Stimulated activated CD4-positive, alpha-beta T cell treated with anti-CD3 and anti-CD28 coated beads, Interleukin-4, amount 100 ng/mL, for 4 hours (primary cell): ENCODE results near the gene MYH9.
"Not testable (repeated sequence)": the region's sequence is repeated elsewhere in the genome, so short reads cannot be mapped to it uniquely, and the experiment has no call there.

ENCODE experiments used
- DNase-seq, 2 experiments: peaks; one replicate each; pipeline ENCODE4 v3.0.0-alpha.2; 2020

MYH9 gene

DNA sequence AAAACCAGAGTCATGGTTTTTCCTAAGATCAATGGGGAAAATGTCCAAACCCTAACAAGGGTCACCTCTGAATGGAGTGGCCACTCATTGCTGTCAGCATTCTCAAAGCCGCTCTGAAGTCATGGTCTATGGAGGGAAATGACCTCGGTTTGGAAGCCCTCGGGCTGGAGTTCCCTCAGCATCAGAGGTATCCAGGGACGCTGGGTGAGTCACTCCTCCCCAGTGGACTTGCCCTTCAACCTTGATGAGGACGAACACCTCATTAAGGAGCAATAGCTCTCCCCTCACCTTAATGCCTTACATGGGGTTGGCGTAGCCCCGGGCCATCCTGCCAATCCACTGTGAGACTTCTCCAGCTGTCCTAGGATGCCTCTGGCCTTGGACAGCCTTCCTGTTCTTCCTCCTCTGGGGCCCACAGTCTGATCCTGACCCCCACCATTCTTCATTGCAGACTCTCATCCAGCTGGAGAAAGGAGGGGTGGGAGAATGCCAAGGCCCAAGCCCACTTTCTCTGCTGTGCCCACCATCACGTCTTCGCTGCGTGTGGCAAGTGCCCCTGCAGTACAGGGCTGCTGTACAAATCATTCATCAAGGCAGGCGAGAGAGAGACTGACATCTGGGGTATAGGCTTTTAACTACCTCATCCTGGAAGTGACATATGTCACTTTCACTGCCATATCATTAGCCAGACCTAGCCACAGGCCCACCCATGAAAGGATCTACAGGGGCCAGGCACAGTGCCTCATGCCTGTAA lies 25.4 kb upstream of the MYH9 start:
- no peak for DNase-seq

DNA sequence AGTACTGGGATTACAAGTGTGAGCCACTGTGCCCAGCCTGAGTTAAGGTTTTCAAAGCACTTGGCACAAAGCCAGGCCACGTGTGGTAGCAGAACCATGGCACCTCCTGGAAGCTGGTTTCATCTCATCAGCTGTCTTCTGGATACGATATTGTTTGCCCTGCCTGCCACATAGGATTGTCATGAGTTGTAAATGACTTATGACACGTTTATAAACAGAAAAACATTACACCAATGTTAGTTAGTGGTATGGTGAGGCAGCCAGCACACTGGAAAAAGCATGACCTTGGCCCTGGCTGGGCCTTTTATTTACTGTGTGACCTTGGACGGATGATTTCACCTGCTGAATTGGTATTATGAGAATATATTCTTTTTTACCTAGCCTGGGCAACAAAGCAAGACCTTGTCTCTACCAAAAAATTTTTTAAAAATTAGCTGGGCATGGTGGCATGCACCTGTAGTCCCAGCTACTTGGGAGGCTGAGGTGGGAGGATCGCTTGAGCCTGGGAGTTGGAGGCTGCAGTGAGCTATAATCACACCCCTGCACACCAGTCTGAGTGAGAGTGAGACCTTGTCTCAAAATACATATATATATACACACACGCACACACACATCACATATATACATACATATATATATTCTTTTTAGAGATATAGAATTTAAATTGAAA lies 24.0 kb upstream of the MYH9 start:
- no peak for DNase-seq

DNA sequence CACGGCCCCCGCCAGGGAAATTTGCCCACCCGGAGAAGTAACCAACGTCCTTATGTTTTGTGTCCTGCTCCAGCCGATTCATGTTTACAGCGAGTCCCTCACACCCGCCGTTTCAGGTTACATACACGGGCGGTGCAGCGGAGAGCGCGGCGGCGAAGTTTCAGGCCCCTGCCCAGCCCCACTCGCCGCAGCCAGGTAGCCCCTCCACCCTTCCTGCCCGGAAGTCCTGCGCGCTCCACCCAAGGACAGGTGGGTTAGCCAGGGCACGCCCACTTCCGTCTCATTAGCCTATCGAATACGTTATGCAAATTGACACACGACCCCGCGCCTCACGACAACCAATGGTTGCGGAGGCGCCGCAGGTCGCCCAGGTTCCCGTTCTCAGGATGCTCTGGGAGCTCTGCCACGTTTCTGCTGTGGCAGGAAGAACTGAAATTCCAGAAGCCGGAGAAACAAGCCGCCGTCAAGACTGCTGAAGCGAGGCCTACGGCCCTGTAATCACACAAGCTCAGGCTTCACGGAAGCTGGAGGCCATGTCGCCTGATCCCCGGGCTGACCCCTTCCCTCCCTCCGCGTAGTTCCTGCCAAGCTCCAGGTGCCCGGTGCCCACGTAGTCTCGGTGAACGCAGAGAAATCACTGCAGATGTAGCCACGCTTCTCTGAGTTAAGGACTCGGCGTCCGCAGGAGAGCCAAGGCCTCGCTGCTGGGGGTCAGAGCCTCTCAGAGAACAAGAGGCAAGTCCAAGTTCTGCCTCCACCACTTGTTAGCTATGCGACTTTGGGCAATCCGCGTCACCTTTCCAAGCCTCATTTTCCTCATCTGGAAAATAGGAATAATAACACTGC lies 22.4 kb upstream of the MYH9 start:
- DNase-seq: peak; percentile 54 to 67

DNA sequence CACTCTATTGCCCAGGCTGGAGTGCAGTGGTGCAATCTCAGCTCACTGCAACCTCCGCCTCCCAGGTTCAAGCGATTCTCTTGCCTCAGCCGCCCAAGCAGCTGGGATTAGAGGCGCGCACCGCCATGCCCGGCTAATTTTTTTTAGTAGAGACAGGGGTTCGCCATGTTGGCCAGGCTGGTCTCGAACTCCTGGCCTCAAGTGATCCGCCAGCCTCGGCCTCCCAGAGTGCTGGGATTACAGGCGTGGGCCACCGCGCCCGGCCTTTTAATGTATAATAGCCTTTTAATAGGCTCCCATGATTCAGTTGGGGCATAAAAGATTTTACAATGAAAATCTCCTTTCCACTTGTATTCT lies 21.8 kb upstream of the MYH9 start:
- DNase-seq: not testable (repeated sequence)

DNA sequence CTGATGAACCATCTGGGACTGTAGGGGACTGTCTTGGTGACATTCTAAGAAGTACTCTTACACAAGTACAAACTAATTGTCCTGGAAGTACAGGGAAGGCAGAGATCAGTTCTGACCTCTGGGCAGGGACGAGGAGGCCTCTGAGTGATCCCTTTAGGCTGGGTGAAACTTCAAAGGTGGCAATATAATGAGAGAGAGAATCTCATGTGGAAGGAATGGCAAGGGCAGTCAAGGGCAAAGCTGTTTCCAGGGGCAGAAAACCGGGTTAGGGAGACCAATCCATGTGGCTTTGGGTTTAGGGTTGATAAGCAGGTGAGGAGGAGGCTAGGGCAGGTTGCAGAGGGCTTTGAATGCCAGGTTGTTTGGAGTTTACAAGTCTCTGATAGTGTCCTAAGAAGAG lies 21.3 kb upstream of the MYH9 start:
- DNase-seq: no peak

DNA sequence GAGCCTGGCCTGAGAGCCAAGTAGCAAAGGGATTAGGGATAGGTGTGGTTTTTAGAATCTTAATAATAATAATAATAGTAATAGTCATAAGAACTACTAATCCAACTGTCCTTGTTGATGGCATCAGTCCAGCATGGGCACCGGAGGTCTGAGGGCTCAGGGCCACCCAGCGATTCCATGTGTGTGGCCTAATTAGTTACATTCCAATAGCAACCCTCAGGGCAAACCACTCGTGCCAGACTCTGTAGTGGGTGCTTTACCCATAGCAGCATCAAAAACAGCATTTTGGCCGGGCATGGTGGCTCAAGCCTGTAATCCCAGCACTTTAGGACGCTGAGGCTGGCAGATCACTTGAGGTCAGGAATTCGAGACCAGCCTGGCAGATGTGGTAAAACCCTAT lies 19.0 kb upstream of the MYH9 start:
- no peak for DNase-seq

DNA sequence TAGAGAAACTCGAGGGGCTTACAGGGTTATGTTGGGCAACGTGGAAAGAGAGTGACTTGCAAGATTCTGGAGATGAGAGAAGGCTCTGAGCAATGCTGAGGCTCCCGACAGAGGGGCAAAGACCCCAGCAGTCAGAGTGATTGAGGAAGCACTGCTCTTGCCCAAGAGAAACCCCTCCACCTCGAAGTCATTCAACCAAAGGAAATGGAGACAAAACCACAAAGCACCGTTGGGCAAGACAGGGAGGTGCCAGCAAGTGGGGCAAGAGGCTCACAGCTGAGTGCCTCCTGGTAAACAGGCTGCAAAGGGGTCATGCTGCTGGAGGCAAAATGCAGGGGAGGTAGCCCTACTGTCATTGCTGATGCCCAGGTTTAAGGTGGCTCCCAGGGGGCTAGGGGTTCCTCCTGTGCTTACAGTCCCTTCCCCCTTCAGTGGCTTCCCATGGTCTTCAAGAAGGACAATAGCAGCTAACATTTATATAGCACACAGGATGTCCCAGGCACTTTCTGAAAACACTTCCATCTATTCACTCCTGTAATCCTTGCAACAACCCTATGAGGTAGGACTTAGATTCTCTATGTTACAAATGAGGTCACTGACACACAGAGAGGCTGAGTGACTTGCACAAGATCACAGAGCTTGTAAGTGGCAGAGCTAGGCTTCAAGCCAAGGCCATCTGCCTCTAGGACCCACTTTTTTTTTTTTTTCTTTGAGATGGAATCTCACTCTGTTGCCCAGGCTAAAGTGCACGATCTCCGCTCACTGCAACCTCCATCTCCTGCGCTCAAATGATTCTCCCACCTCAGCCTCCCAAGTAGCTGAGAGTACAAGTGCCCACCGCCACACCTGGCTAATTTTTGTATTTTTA lies 18.1 kb upstream of the MYH9 start:
- DNase-seq: peak in 1 of 2 experiments; percentile 35

DNA sequence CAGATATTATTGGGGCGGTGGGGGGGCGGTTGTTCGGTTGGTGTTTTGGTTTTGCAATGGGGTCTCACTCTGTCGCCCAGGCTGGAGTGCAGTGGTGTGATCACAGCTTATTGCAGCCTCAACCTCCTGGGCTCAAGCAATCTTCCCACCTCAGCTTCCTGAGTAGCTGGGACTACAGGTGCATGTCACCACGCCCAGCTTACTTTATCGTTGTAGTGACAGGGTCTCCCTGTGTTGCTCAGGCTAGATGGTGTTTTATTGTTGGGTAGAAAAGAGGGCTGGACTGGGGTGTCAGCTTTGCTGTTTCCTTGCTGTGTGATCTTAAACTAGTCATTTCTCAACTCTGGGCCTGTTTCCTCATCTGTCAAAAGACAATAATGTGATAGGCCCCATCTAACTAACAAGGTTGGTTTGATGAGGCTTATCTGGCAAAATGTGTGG lies 17.5 kb upstream of the MYH9 start:
- DNase-seq: no peak

DNA sequence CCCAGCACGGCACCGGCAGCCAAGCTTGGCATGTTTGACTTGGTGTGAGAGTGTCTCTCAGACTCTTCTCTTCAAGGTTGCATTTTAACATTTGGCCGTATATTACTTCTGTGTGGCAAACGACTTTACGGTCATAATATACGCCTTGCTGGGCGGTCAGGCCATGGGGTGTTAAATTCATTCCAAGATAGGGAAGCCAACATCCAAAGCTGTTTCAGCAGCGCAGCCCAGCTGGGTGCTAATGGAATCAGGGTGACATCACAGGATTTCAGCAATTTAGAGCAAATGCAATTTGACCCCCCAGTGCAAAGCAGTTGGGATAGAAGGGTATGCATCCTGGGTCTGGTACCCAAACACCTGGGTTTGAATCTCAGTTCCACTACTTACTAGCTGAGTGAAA lies 16.7 kb upstream of the MYH9 start:
- DNase-seq: no peak

DNA sequence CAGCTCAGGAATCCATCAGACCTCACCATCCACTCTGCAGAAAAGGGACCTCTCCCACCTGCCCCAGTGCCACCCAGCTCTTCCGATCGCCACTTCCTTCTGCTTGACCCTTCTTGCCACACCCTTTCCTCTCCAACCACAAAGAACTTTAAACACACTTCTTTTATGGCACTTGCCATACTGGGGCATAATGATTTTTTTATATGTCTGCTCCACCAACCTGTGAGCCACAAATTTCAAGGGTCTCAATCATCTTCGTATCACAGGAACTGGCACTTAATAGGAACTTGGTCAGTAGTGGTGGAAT lies 11.7 kb upstream of the MYH9 start:
- DNase-seq: no peak

DNA sequence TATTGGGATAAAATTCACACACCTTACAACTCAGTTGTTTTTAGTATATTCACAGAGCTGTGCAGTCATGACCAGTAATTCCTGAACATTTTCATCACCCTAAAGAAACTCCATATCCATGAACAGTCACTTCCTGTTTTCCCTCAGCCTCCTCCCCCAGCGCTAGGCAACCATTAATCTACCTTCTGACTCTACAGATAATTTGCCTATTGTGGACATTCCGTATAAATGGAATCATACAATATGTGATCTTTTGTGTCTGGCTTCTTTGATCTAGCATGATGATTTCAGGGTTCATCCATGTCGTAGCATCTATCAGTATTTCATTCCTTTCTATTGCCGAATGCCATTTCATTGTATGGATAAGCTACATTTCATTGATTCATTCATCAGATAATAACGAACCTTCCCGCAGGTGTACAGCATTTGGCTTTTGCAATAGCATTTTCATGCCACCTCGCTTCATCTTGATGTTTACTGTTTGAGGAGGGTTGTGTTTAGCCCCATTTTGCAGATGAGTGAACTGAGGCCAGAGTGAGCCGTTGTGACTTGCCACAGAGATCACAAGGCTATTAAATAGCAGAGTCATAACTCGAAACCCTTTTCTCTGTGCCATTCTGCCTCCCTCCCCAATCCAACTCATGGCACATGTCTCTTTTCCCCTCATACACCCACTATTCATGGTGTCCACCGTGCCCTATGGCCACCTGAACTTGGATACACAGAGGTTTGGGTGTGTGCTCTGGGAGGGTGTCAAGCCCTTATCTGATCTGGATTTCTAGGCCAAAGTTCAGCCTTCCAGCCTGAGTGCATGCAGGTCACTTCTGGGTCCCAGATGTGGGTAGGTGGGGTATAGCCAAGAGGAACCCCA lies 11.1 kb upstream of the MYH9 start:
- no peak for DNase-seq

DNA sequence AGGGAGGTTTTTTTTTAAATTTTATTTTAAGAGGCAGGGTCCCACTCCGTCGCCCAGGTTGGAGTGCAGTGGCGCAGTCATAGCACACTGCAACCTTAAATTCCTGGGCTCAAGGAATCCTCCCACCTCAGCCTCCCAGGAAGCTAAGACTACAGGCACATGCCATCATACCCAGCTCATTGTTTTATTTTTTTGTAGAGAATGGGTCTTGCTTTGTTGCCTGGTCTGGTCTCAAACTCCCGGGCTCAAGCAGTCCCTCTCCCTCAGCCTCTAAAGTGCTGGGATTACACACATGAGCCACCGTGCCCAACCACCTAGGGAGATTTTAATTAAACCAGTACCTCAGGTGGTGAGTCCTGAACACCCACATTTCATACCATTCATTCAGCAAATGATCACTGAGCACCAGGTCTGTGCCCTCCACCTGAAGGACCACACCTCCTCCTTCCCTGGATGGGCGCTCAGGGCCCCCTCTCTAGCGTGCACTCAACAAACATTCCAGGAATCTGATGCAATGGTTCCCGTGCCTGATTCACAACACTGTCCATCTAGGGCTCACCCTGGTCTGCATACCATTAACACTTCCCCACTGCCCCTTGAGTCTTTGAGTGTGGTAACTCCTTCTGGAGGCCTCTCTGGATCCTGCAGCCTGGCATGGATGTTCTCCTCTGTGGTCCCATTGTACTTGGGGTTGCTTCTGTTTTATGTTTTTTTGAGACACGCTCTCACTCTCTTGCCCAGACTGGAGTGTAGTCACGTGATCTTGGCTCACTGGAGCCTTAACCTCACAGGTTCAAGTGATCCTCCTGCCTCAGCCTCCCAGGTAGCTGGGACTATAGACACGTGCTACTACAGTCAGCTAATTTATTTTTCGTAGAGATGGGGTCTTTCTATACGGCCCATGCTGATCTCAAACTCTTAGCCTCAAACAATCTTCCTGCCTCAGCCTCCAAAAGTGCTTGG lies 9.6 kb upstream of the MYH9 start:
- no peak for DNase-seq

DNA sequence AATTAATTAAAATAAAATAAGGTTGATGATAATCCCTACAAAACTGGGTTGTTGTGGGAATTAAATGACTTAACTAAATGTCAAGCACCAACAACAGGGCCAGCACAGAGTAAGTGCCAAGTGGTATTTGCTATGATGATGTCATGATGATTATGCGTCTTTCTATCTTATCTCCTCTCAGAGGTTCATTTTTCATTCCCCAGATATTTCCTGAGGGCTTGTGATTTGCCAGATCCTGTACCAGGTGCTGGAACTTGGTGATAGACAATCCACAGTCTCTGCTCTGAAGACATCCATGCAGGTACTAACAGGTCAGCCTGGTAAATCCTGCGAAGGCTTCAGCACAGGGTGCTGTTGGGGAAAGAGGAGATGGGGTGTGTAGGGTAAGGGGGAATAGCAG lies 8.1 kb upstream of the MYH9 start:
- no peak for DNase-seq

DNA sequence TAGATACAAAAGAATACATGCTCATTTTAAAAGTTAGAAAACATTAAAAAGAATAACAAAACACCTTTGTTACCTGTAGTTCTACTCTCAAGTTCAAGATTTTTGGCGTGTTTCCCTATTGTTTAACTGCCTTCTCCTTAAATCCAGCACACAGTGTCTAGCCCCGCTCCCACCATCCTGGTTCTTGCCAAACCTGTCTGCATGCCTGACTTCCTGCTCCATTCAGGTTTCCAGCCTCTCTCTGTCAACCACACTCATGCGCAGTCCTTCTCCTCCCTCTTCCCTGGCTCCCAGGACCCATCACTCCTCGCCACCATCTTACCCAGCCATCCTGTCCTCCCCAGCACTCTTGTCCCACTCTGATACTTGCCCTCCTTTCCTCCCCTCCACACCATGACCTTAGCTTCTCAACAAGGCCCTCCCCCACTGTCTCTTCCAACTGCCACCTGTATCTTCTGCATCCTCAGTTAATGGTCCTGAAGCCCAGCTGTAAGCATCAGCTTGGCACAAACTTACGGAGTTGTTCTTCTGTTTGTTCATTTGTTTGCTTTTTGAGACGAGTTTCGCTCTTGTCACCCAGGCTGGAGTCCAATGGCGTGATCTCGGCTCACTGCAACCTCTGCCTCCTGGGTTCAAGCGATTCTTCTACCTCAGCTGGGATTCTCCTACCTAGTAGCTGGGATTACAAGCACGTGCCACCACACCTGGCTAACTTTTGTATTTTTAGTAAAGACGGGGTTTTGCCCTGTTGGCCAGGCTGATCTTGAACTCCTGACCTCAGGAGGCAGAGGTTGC lies 7.5 kb upstream of the MYH9 start:
- DNase-seq: no peak

DNA sequence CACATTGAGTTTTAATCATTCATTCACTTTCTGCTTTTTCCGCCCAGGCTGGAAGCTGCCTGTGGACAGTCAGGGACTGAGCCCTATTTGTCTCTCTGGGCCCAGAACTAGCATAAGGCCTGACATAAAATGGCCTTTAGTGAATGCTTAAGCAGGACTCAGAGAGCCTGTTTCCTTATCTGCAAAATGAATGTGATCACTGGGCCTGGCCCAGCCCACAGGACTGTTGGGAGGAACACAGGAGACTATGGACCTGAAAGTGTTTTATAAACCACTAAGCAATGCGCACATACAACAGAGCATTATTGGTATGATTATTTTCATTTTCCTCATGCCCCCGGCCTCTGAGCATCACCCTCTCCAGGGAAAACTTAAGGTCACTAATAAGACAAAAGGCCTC lies 3.9 kb upstream of the MYH9 start:
- DNase-seq: no peak

DNA sequence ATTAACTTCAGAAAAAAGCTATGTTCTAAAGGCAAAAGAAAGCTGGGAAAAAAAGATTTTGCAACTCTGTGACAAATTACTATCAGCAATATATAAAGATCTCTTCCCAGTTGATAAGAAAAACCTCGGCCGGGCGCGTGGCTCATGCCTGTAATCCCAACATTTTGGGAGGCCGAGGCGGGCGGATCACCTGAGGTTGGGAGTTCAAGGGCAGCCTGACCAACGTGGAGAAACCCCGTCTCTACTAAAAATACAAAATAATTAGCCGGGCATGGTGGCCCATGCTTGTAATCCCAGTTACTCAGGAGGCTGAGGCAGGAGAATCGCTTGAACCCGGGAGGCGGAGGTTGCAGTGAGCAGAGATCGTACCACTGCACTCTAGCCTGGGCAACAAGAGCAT lies 1.4 kb upstream of the MYH9 start:
- not testable (repeated sequence) for DNase-seq

DNA sequence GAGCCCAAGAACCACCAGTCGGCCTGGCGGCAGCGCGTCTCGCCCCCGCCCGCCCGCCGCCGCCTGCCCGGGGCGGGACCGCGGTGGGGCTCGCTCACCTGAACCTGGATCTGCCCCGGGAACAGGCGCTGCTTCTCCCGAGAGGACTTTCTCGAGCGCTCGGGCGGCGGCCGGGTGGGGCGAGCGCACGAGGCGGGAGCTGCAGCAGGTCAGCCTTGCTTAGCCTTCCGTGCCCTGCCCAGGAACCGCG lies 133 bp downstream of the MYH9 start:
- no peak for DNase-seq

DNA sequence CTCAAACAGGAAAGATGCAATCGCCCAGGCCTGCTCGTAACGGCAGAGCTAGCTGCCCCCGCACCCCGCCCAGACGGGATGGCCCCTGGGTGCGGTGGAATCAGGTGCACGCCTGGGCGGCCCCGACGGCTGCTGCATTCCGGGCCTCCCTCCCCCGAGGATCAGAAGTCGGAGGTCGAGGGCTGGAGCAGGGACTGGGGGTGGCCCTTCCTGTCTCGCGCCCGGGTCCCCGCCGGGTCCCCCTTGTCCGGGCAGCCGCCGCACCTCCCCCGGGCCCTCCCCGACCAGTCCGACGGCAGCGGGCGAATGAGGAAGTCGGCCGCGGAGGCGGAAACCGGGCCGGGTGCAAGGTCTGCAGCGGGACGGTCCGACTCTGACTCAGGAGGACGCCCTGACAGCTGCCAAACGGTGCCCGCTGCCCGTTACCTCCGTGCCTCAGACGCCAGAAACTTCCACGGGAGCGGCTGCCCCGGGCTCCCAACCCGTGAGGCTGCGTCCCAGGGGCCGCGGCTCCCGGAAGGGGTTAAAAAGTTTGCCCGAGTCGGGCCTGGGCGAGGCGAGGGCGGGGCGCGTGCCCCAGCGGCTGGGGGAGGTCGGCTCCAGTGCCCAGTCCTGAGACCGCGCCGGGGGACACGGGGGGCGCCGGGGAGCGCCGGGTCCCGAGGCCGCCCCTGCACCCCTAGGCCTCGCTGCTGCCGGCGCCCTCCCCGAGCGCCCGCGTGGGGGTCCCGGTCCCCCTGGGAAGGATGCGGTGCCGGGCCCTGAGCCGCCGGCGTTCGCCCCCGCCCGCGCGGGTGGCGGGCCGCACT lies 663 bp downstream of the MYH9 start:
- peak; percentile 47 to 52 for DNase-seq

DNA sequence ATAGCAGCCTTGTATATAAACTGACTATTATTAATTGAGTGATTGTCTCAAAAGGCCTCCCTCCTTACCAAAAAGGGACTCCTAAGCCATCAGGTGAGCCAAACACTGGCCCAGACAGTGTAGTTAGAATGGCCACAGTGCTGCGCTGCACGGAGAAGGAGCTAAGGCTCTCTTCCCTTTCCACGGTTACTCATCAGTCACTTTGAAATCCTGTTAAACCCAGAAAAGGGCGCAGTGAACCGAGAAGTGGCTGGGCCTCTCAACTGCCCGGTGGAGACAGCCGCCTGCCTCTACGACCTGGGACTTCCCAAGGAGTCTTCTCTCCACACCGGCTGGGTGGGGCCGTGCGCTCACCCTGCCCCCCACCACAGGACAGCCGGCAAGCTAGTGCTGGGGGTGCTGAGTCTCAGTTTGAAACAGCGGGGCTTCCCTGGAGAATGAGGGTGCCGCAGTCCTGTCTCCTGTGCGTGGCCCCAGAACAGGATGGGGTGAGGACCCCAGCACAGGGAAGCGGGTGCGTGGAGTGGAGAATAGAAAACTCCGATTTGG lies 1.3 kb downstream of the MYH9 start:
- peak; percentile 42 to 44 for DNase-seq
